Aorta (tissue), 5 donors: ENCODE results near the gene SLC26A11. TPM values are rescaled to one million over a fixed set of nuclear protein-coding genes. Genes with fewer than 3 reads are reported as not detected.

Experiments
- ATAC-seq: fragments of 200-7000 bp; cut with Tn5 transposase; one replicate; pipeline ENCODE4 v1.9.1; 2022; ENCODE audit warnings: moderate library complexity; ENCODE audit not compliant: low FRiP score
- DNase-seq, 2 donors: peaks; one replicate each; pipeline ENCODE4 v3.0.0-alpha.2; 2020
- H3K27ac ChIP-seq, 2 donors: one replicate each; pipeline ENCODE4 v1.5.1; 2013; ENCODE audit warnings: low read length in 2 of 2, mild to moderate bottlenecking in 2 of 2, moderate library complexity in 2 of 2, control low read depth in 1 of 2, inconsistent platforms in 1 of 2, low read depth in 1 of 2
- H3K27me3 ChIP-seq, 2 donors: one replicate each; pipeline ENCODE4 v1.6.1; 2013; ENCODE audit warnings: control low read depth in 1 of 2, low read length in 1 of 2, mild to moderate bottlenecking in 1 of 2, moderate library complexity in 1 of 2; ENCODE audit not compliant: insufficient read depth in 2 of 2, control insufficient read depth in 1 of 2
- H3K36me3 ChIP-seq, 2 donors: one replicate each; pipeline ENCODE4 v1.6.1; 2013; ENCODE audit warnings: control low read depth in 1 of 2, low read length in 1 of 2, mild to moderate bottlenecking in 1 of 2; ENCODE audit not compliant: insufficient read depth in 2 of 2, control insufficient read depth in 1 of 2
- H3K4me1 ChIP-seq, 2 donors: one replicate each; pipeline ENCODE4 v1.6.1; 2013; ENCODE audit warnings: low read length in 2 of 2, control low read depth in 1 of 2, mild to moderate bottlenecking in 1 of 2, moderate library complexity in 1 of 2; ENCODE audit not compliant: insufficient read depth in 2 of 2, control insufficient read depth in 1 of 2
- H3K4me3 ChIP-seq, 2 donors: one replicate each; pipeline ENCODE4 v1.5.1; 2013; ENCODE audit warnings: low read length in 2 of 2, control low read depth in 1 of 2, mild to moderate bottlenecking in 1 of 2
- H3K9me3 ChIP-seq: one replicate; pipeline ENCODE4 v1.6.1; 2013; ENCODE audit warnings: mild to moderate bottlenecking, low read length; ENCODE audit not compliant: control insufficient read depth
- WGBS, 2 donors: extraction: QIAGEN DNeasy Blood & Tissue Kit; methylation state at CpG; one replicate each; pipeline ENCODE4 v1.1.7; 2013; 5-methylcytosine and 5-hydroxymethylcytosine counted together
- intact Hi-C, 2 donors: fragments of 100-400 bp; cut with DNase I; formaldehyde crosslinking; loops; one replicate each; pipeline versions ENCODE4 v1.14.2 to v1.15.0; 2022
- polyA plus RNA-seq, 2 donors: library from polyadenylated mRNA; stranded (reverse); fragments of 200-250 nt; gene quantifications; one replicate each; pipeline ENCODE4 v1.2.3, GENCODE V29; 2013
- total RNA-seq, 2 donors: library from RNA; stranded (reverse); fragmentation: NEBNext Ultra II Directional; extraction: Animal tissue kit (Norgen Biotek cat#: 25700); gene quantifications; one replicate each; pipeline ENCODE4 v1.2.1, GENCODE V29; 2021
- donor health status: healthy with polysubstance abuse.
- donor health status: Bipolar disorder and iron deficiency.
- donor health status: DM: no; HTN: no; CAD: no.
- donor health status: DM: no; HTN: no; CAD: no.
- donor health status: DM: yes; HTN: yes; CAD: no.

SLC26A11 gene
- total and polyA plus RNA-seq, 4 donors = 7.3 to 34.0 (median 17.5) TPM

DNA sequence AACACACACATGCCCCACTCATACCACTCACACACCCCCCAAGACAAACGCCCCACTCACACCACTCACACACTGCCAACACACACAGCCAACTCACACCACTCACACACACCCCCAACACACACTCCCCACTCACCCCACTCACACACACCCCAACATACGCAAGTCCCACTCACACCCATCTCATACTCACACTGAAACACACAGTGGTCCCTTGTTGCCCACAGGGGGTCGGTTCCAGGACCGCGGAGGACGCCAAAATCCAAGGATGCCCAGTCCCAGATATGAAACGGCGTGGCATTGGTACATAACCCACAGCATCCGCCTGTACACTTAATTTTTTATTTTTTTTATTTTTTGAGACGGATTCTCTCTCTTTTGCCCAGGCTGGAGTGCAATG, 61.3 kb downstream of the SLC26A11 start:
- ATAC-seq = no peak
- Histone ChIP-seq H3K4me1 (no peaks in the 10 kb centered on the region), H3K27ac (no peak overlapping the region), H3K27me3 (no peaks in the 10 kb centered on the region), H3K36me3 (peaks cover 0 to 2% of the 10 kb centered on the region in 2 donors), H3K9me3 (no peaks in the 10 kb centered on the region), H3K4me3 (no peak overlapping the region)
- DNase-seq = no peak
- intact Hi-C loops = no loop called here
- WGBS, 2 donors = 89 to 93% methylated on average over 10 of the region's 10 CpGs

DNA sequence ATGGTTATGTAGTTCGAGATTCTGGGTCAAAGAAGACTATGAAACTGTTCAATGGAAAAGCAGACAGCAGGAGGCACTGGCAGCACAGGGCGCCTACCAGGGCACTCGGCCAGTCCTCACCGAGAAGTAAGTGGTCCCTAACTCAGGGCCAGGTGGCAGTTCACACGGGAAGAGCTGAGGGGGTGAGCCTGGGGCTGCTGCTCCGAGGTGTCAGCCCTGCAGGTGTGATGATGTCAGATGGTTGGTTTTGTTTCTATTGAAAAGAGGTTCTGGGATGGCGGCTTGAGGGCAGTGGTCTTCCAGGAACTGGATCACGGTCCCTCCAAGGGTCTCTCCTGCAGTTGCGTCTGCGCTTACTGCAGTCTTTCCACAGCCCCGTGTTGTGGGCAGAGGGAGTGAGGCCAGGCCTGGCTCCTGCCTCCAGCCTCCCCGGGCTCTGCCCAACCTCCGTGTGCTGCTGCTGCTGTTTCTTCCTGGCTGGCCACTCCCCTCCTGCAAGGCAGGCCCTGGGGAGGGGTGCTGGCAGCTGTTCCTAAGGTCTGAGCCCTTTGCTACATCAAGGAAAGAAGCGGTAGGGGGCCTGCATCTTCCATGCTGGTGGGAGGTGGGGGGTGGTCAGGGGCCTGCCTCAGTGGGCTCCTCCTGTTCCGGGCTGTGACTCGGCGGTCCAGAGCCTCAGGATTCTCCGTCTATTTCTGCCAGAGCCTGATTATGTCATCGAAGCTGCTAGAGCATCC, 63.1 kb downstream of the SLC26A11 start:
- Histone ChIP-seq H3K4me3 (no peak overlapping the region), H3K27ac (no peak overlapping the region), H3K27me3 (no peaks in the 10 kb centered on the region), H3K36me3 (peaks cover 0 to 3% of the 10 kb centered on the region in 2 donors), H3K4me1 (no peaks in the 10 kb centered on the region), H3K9me3 (no peaks in the 10 kb centered on the region)
- 75 to 78% methylated on average over 18 to 19 of the region's 19 CpGs for WGBS, 2 donors
- no peak for ATAC-seq
- DNase-seq = no peak
- intact Hi-C loops = no loop called here

DNA sequence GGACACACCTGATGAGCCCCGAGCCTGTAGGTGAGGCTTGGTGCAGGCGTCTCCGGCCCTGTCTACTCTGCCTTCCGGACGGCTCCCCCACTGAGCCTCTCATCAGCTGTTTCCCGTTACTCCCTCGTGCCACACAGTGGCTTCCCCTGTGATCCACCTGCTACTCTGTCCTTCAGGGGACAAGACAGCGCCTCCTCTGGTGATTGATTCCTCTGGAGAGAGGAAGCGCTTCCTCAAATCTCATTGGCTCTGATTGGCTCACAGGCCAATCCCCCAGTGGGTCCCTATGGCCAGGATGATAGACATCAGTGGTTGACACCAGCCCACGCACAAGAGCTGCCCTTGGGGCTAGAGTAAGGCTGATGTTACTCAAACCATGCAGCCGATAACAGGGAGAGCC, 64.4 kb downstream of the SLC26A11 start:
- WGBS, 2 donors = 89 to 94% methylated on average over 11 of the region's 11 CpGs
- DNase-seq (no peak), ATAC-seq (no peak)
- H3K36me3 ChIP-seq = peaks cover 0 to 6% of the 10 kb centered on the region in 2 donors
- no peaks in the 10 kb centered on the region for H3K9me3 ChIP-seq
- no peaks in the 10 kb centered on the region for H3K4me1 ChIP-seq
- no peak overlapping the region for H3K4me3 ChIP-seq
- no peaks in the 10 kb centered on the region for H3K27me3 ChIP-seq
- intact Hi-C loops = no loop called here
- H3K27ac ChIP-seq = no peak overlapping the region

DNA sequence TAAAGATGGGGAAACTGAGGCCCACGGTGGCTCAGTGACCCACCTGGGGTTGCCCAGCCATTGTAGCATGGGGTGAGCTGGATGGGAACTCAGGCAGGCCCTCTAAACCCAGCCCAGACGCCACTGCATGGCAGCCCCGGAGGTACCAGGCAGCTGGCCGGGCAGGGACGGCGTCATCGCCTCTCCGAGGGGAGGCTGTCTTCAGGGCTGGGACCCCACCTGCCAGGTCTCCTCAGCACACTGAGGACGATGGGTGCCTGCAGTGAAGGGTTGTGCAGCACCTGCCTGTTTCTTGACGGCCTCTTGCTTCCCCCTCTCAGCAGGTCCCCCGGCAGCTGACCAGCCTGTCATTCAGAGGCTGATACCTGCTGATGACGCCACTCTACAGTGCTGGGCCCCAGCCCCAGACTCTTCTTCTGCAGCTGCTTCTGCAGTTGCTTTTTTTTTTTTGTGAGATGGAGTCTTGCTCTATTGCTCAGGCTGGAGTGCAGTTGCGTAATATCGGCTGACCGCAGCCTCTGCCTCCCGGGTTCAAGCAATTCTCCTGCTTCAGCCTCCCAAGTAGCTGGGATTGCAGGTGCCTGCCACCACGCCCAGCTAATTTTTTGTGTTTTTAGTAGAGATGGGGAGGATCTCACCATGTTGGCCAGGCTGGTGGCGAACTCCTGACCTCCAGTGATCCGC, 65.2 kb downstream of the SLC26A11 start:
- ATAC-seq = no peak
- peaks cover 0 to 6% of the 10 kb centered on the region in 2 donors for H3K36me3 ChIP-seq
- no peak overlapping the region for H3K27ac ChIP-seq
- no peak overlapping the region for H3K4me3 ChIP-seq
- H3K9me3 ChIP-seq = no peaks in the 10 kb centered on the region
- no peaks in the 10 kb centered on the region for H3K27me3 ChIP-seq
- intact Hi-C loops = no loop called here
- 94 to 96% methylated on average over 19 of the region's 19 CpGs for WGBS, 2 donors
- H3K4me1 ChIP-seq = no peaks in the 10 kb centered on the region
- no peak for DNase-seq

DNA sequence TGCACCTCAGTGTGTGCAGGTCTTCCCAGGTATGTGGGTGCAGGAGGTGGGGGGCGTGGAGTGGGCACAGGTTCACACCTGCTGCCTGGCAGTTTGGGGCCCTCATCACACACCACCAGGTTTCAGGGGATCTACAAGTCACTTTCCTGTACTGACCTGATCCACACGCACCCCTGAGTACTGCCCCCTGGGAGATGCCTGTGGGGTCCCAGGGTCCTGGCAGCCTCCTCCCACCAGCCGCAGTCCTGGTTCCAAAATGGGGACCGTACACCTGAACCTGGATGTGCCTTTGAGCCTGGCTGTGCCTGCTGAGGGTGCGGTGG, 66.4 kb downstream of the SLC26A11 start:
- intact Hi-C loops = no loop called here
- Histone ChIP-seq H3K27me3 (no peaks in the 10 kb centered on the region), H3K4me1 (no peaks in the 10 kb centered on the region), H3K9me3 (no peaks in the 10 kb centered on the region), H3K36me3 (peaks cover 0 to 6% of the 10 kb centered on the region in 2 donors), H3K4me3 (no peak overlapping the region), H3K27ac (no peak overlapping the region)
- 89 to 93% methylated on average over 5 of the region's 5 CpGs for WGBS, 2 donors
- DNase-seq = no peak
- ATAC-seq = no peak

DNA sequence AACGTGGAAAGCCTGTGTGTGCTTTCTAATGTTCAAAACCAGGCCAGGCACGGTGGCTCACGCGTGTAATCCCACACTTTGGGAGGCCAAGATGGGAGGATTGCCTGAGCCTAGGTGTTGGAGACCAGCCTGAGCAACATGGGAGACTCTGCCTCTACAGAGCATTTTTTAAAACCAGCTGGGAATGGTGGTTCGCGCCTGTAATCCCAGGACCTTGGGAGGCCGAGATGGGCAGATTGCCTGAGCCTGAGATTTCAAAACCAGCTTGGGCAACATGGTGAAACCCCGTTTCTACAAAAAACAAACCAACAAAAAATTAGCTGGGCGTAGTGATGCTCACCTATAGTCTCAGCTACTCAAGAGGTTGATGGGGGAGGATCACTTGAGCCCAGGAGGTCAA, 66.8 kb downstream of the SLC26A11 start:
- Histone ChIP-seq H3K4me3 (no peak overlapping the region), H3K9me3 (no peaks in the 10 kb centered on the region), H3K4me1 (no peaks in the 10 kb centered on the region), H3K27ac (no peak overlapping the region), H3K27me3 (no peaks in the 10 kb centered on the region), H3K36me3 (peaks cover 0 to 9% of the 10 kb centered on the region in 2 donors)
- WGBS, 2 donors = 93 to 94% methylated on average over 9 of the region's 9 CpGs
- DNase-seq (no peak), ATAC-seq (no peak)
- intact Hi-C loops = no loop called here

DNA sequence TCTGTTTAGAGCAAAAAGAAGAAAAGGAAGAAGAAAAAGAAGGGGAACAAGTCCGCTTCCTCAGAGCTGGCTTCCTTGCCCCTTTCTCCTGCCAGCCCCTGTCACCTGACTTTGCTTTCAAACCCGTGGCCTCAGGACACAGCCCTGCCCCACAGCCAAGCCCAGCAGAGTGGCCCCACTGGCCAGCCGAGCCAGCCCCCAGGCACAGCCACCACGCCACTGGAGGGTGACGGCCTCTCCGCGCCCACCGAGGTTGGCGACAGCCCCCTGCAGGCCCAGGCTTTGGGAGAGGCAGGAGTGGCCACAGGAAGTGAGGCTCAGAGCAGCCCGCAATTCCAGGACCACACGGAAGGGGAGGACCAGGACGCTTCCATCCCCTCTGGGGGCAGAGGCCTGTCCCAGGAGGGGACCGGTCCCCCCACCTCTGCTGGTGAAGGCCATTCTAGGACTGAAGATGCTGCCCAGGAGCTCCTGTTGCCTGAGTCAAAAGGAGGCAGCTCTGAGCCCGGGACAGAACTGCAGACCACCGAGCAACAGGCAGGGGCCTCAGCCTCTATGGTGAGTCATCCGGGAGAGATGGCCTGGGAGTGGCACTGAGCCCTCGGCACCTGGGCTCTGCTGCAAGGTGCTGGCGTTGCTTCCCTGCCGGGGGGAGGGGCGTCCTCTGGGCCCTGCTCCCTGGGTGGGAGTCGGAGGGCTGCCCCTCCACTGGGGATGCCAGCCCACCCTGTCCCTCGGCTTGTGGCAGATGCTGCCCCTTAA, 67.8 kb downstream of the SLC26A11 start:
- H3K27me3 ChIP-seq = no peaks in the 10 kb centered on the region
- no peak for DNase-seq
- H3K9me3 ChIP-seq = no peaks in the 10 kb centered on the region
- no peak for ATAC-seq
- no peak overlapping the region for H3K4me3 ChIP-seq
- intact Hi-C loops = no loop called here
- no peak overlapping the region for H3K27ac ChIP-seq
- H3K4me1 ChIP-seq = no peaks in the 10 kb centered on the region
- H3K36me3 ChIP-seq = peaks cover 0 to 11% of the 10 kb centered on the region in 2 donors
- 86% methylated on average over 22 of the region's 22 CpGs for WGBS, 2 donors

DNA sequence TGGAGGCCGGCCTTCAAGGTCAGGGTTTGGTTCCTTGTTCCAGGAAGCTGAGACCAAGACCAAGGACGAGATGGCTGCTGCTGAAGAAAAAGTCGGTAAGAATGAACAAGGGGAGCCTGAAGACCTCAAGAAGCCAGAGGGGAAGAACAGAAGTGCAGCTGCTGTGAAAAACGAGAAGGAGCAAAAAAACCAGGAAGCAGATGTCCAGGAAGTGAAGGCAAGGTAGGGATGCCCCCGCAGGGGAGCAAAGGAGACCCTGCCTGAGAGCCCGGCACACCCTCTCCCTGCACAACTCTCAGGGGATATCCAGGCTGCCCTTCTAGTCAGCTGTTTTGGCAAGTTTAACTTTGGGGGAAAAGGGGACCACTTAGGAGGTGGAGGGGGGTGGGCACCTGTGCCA, 69.4 kb downstream of the SLC26A11 start:
- no peaks in the 10 kb centered on the region for H3K27me3 ChIP-seq
- no peak for DNase-seq
- 74 to 79% methylated on average over 6 of the region's 6 CpGs for WGBS, 2 donors
- H3K4me3 ChIP-seq = no peak overlapping the region
- peaks cover 0 to 11% of the 10 kb centered on the region in 2 donors for H3K36me3 ChIP-seq
- ATAC-seq = no peak
- H3K27ac ChIP-seq = no peak overlapping the region
- intact Hi-C loops = no loop called here
- H3K9me3 ChIP-seq = no peaks in the 10 kb centered on the region
- no peaks in the 10 kb centered on the region for H3K4me1 ChIP-seq
